ENCODE results near the gene PLCB1.
"Not testable (repeated sequence)": the region's sequence is repeated elsewhere in the genome, so short reads cannot be mapped to it uniquely, and the experiment has no call there.

The PLCB1 gene

GRCh38 chr20:8635837-8636236, 503.8 kb downstream of the PLCB1 start:
- in situ Hi-C loops (cut with MboI; ENCODE audit: low sequenced_read_pairs): no loop called here

GRCh38 chr20:8639112-8639778, 507.2 kb downstream of the PLCB1 start:
- in situ Hi-C loops (cut with MboI; ENCODE audit: low sequenced_read_pairs): no loop called here

- in situ Hi-C loops (cut with MboI; ENCODE audit: low sequenced_read_pairs): no loop called here
These were observed 508.4 kb downstream of the PLCB1 start for GRCh38 chr20:8640461-8640860.

- in situ Hi-C loops (cut with MboI; ENCODE audit: low sequenced_read_pairs): no loop called here
These were observed 510.2 kb downstream of the PLCB1 start for GRCh38 chr20:8642247-8642646.

DNA sequence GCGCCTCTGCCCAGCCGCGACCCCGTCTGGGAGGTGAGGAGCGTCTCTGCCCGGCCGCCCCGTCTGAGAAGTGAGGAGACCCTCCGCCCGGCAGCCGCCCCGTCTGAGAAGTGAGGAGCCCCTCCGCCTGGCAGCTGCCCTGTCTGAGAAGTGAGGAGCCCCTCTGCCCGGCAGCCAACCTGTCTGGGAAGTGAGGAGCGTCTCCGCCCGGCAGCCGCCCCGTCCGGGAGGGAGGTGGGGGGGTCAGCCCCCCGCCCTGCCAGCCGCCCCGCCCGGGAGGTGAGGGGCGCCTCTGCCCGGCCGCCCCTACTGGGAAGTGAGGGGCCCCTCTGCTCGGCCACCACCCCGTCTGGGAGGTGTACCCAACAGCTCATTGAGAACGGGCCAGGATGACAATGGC, 512.4 kb downstream of the PLCB1 start:
- in situ Hi-C loops (cut with MboI; ENCODE audit: low sequenced_read_pairs): not testable (repeated sequence)

DNA sequence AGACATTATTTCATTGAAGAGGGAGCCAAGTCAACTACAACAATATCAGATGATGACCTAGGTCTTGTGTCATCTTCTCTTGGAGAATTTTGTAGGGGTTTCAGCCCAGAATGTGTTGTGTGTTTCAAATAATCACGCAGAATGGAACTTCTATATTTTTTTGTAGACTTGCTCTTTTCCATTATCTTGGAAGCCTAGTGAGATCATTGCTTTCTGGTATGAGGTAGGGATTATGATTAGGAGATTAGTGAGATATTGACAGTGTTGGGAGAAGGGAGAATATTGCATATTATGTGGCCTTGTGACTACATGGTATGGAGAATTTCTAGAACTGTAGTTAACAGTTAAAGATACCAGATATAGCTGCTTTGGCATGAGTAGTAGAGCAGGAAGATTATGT, 513.3 kb downstream of the PLCB1 start:
- in situ Hi-C loops (cut with MboI; ENCODE audit: low sequenced_read_pairs): no loop called here

DNA sequence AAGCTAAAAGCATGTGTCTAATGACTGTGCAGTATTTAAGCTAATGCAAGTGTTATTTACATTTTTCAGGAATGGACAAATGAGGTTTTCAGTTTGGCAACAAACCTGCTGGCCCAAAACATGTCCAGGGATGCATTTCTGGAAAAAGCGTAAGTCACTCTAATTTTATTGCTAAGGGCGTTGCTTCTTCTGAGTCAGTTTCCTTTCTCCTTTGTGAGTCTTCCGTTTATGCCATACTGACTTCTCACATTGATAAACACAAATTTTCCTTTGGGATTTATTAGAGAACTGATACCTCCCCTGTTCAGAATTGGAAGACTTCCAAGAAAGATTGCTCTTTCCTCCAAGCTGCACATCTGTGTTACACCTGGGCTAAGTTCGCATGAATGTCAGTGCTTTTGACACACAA, 514.0 kb downstream of the PLCB1 start:
- in situ Hi-C loops (cut with MboI; ENCODE audit: low sequenced_read_pairs): no loop called here

GRCh38 chr20:8646716-8647115, 514.6 kb downstream of the PLCB1 start:
- in situ Hi-C loops (cut with MboI; ENCODE audit: low sequenced_read_pairs): no loop called here

DNA sequence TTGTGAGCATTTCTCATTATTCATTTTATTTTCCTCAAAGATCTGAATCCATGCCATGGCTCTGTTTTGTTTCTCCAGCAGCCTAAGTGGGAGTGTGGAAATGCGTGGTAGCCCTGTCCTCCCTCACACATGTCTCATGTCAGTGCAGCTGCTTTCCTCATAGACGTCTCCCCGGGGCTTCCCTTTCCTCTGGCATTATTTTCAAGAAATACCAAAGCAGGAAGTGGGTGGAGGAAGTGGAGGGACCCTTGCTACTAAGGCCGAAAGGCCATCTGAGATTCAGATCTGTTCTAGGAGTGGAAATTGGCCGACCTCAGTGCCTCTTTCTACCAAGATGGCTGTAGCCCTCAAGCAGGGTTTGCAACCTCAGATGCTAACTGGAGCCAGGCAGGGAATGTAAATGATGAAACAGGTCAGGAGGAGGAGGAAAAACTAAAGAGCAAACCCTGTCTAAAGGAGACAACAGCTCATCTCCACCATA, 515.9 kb downstream of the PLCB1 start:
- in situ Hi-C loops (cut with MboI; ENCODE audit: low sequenced_read_pairs): no loop called here

DNA sequence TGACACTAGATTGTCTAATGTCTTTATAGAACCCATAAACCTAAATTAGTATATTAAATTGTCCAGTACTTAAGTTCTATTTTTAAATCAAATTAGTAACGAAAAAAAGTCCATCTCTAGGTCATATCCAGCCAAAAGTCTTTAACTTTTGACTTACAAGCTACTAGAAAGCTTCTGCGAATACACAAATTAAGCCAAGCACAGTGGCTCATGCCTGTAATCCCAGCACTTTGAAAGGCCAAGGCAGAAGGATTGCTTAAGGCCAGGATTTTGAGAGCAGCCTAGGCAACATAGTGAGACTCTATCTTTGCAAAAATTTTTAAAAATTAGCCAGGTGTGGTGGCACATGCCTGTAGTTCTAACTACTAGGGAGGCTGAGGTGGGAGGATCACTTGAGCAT, 516.4 kb downstream of the PLCB1 start:
- in situ Hi-C loops (cut with MboI; ENCODE audit: low sequenced_read_pairs): no loop called here

- in situ Hi-C loops (cut with MboI; ENCODE audit: low sequenced_read_pairs): no loop called here
These were observed 520.3 kb downstream of the PLCB1 start for GRCh38 chr20:8652396-8652795.

DNA sequence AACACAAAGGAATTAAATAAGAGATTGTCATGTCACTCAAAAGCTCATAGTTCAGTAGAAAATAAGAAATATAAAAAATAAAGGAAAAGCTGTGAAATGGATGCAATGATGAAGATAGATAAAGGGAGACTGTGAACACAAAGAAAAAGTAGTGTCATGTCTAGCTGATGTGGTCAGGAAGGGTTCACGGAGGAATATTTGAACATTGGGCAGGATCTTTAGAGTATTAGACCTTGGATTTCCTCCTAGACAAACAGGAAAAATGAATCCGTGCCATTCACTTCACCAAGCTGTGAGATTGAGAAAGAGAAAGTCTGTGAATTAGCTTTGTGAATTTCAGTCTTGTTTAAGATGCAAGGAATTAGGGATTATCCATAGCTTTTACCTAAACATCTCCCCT, 522.4 kb downstream of the PLCB1 start:
- in situ Hi-C loops (cut with MboI; ENCODE audit: low sequenced_read_pairs): no loop called here

DNA sequence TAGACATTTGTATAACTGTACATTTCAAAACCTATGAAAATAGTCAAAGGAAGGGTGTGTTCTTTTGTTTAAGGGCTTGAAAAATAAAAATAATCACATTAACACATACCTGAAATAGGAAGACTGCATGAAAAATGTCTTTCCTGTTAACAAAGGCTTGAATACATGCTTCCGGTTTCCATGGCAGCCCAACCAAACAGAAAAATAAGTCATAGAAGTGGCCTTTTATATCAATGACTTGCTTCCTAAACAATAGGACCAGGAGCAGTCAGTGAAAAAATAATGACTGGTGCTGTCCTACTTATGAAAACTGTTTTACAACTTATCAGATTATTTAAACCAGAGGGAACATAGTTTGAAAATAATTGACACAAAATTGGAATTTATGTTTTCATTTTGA, 524.3 kb downstream of the PLCB1 start:
- in situ Hi-C loops (cut with MboI; ENCODE audit: low sequenced_read_pairs): no loop called here

GRCh38 chr20:8657664-8658063, 525.6 kb downstream of the PLCB1 start:
- in situ Hi-C loops (cut with MboI; ENCODE audit: low sequenced_read_pairs): no loop called here

DNA sequence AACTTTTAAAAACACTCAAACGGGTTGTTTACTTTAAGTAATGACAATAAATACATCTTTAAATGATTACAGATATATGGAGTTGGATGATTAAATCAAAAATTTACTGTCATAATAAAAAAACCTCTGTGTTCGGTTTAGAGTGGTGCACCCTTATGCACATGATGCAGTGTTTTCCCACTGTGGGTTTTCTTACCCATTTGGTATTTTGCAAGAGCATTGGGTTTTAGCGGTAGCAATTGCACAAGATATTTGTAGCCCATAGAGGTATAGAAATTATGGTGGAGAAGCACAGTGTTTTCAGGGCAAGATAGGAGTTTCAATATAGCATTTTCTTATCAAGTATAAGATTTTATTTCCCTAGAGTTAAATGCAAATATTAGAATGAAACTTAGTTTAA, 526.0 kb downstream of the PLCB1 start:
- in situ Hi-C loops (cut with MboI; ENCODE audit: low sequenced_read_pairs): no loop called here

DNA sequence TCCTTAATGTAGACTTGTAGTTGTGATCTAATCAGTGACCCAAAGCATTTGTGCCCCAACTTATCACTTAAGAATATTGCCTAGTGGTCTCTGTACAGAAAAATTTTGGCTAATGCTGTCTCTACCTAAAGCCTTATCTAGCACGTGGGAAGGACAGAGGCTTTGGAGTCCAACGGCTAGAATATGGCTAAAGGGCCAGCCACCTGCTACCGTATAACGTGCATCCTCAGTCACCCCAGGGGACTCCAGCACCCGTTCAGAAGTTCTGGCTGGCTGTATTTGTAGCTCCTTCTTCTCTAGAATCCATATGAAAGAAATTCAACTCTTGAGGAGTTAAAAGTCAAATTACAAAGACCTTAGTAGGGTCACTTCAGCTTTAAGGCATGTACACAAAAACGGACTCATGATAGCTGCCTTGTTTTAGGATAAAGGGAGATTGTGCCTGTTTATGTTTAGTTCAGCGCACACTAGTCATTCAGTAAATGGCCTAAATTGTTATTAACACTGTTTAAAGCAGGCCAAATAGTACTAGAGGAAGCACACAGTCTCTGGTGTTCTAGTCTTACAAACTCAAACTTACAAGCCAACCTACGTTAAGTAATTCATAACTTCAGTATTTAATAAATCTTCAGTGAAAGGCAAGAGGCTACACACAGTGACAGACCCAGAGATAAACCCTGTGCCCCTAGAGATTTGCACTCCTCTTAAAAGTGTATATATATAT, 529.3 kb downstream of the PLCB1 start:
- in situ Hi-C loops (cut with MboI; ENCODE audit: low sequenced_read_pairs): no loop called here

DNA sequence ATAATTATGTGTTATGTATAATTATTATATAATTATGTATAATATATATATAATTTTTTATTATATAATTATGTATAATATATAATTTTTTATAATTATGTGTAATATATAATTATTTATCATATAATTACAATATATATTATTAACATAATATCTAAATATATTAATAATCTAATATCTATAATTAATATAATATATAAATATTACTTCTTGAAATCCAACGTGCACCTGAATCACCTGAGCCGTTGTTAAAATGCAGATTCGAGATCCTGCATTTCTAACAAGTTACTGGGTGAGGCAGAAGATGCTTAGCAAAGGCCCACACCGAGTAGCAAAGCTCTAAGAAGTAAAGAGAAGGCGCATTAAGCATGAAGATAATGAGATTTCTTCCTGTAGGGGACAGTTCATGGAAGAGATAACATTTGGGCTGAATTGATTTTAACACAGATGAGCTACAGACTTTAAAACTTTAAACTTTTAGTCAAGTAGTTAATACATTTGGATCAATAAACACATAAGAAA, 530.4 kb downstream of the PLCB1 start:
- in situ Hi-C loops (cut with MboI; ENCODE audit: low sequenced_read_pairs): no loop called here

- in situ Hi-C loops (cut with MboI; ENCODE audit: low sequenced_read_pairs): no loop called here
These were observed 531.4 kb downstream of the PLCB1 start for GRCh38 chr20:8663424-8663823.

GRCh38 chr20:8664778-8665177, 532.7 kb downstream of the PLCB1 start:
- in situ Hi-C loops (cut with MboI; ENCODE audit: low sequenced_read_pairs): no loop called here

GRCh38 chr20:8667306-8667705, 535.2 kb downstream of the PLCB1 start:
- in situ Hi-C loops (cut with MboI; ENCODE audit: low sequenced_read_pairs): no loop called here

DNA sequence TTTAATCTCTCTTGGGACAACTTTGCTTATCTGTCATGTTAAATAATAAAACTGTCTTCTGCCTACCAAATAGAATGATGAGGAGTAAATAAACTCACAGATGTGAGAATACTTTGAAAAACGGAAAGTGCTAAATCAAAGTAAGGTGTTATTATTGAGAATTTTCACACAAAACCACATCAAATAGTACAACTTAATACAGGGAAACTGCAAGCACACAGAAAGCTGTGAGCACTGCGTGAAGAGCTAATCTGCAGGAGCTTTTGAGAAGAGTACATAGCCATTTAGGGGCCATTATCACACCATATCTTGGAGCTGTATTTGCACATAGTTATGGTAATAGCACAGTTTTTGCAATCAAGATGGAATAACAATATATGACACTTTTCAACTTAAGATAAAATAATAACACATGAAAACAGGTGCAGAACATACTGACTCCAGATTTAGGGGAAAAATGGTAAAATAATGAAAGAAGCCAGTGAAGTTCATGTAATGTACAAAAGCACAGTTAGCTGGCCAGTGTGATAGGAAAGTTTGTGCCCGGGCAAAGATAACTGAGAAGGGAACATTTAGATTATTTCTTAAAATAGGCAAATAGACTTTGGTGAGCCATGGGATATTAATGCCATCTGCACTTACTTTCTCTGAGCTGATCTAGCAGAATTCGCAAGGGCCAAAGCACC, 538.3 kb downstream of the PLCB1 start:
- in situ Hi-C loops (cut with MboI; ENCODE audit: low sequenced_read_pairs): no loop called here

GRCh38 chr20:8670893-8671215, 538.8 kb downstream of the PLCB1 start:
- in situ Hi-C loops (cut with MboI; ENCODE audit: low sequenced_read_pairs): no loop called here
